HepG2 (cell line): ENCODE results near the gene TM4SF20. TPM values are rescaled to one million over a fixed set of nuclear protein-coding genes. Genes with fewer than 3 reads are reported as not detected.

ENCODE experiments used
- AKAP8 ChIP-seq: sonication (generic); formaldehyde crosslinking; IDR thresholded peaks from 2 replicates; pipeline ENCODE4 v1.5.1; 2020; ENCODE audit warnings: mild to moderate bottlenecking, missing genetic modification reagents
- CBX2 ChIP-seq, 2 experiments: fragments of 200-600 bp in 1 of 2; sonication (generic); formaldehyde crosslinking in 1 of 2; IDR thresholded peaks; 2 replicates each; pipeline versions ENCODE4 v1.7.0 to v1.8.1; 2018 to 2022; ENCODE audit warnings: low read depth in 2 of 2, low read length in 1 of 2, mild to moderate bottlenecking in 1 of 2, missing genetic modification reagents in 1 of 2
- CENPT ChIP-seq: sonication (generic); formaldehyde crosslinking; IDR thresholded peaks from 2 replicates; pipeline ENCODE4 v1.8.0; 2022; ENCODE audit warnings: low read depth, mild to moderate bottlenecking, moderate library complexity, missing genetic modification reagents
- DR1 ChIP-seq: sonication (generic); formaldehyde crosslinking; IDR thresholded peaks from 2 replicates; pipeline ENCODE4 v1.8.0; 2021; ENCODE audit warnings: mild to moderate bottlenecking, missing genetic modification reagents, inconsistent platforms
- ELF3 ChIP-seq: IDR thresholded peaks from 2 replicates; pipeline ENCODE4 v1.6.1; 2016; ENCODE audit warnings: missing genetic modification reagents, missing compliant biosample characterization
- MEIS2 ChIP-seq: sonication (generic); formaldehyde crosslinking; IDR thresholded peaks from 2 replicates; pipeline ENCODE4 v1.9.0; 2021; ENCODE audit warnings: mild to moderate bottlenecking, missing genetic modification reagents
- MYNN ChIP-seq: sonication (generic); formaldehyde crosslinking; IDR thresholded peaks from 2 replicates; pipeline ENCODE4 v1.4.0; 2020; ENCODE audit warnings: mild to moderate bottlenecking, low read depth, missing genetic modification reagents
- RFX1 ChIP-seq: fragments of 450-650 bp; IDR thresholded peaks from 2 replicates; pipeline ENCODE4 v1.6.1; 2017
- SIX1 ChIP-seq: sonication (generic); formaldehyde crosslinking; IDR thresholded peaks from 2 replicates; pipeline ENCODE4 v1.4.0; 2020; ENCODE audit warnings: missing genetic modification reagents, borderline replicate concordance
- SYNCRIP ChIP-seq: fragments of 200-400 bp; formaldehyde crosslinking; IDR thresholded peaks from 2 replicates; pipeline ENCODE4 v1.6.1; 2018; ENCODE audit warnings: mild to moderate bottlenecking, low read depth, low read length; ENCODE audit not compliant: insufficient read depth
- TBX2 ChIP-seq: sonication (generic); formaldehyde crosslinking; IDR thresholded peaks from 2 replicates; pipeline ENCODE4 v1.5.0; 2020; ENCODE audit warnings: missing genetic modification reagents, mild to moderate bottlenecking, borderline replicate concordance
- ZC3H13 ChIP-seq: sonication (generic); formaldehyde crosslinking; IDR thresholded peaks from 2 replicates; pipeline ENCODE4 v1.8.1; 2023; ENCODE audit warnings: mild to moderate bottlenecking, missing genetic modification reagents, moderate library complexity
- ZFP36L2 ChIP-seq: sonication (generic); formaldehyde crosslinking; IDR thresholded peaks from 2 replicates; pipeline ENCODE4 v1.4.0; 2020; ENCODE audit warnings: missing genetic modification reagents
- ZNF564 ChIP-seq: sonication (generic); formaldehyde crosslinking; IDR thresholded peaks from 2 replicates; pipeline ENCODE4 v1.8.1; 2023; ENCODE audit warnings: mild to moderate bottlenecking, missing genetic modification reagents
- ZNF615 ChIP-seq: sonication (generic); formaldehyde crosslinking; IDR thresholded peaks from 2 replicates; pipeline ENCODE4 v1.5.0; 2020; ENCODE audit warnings: mild to moderate bottlenecking, missing genetic modification reagents, borderline replicate concordance
- ZNF672 ChIP-seq: sonication (generic); formaldehyde crosslinking; IDR thresholded peaks from 2 replicates; pipeline ENCODE4 v1.8.1; 2022; ENCODE audit warnings: missing genetic modification reagents
- ZNF737 ChIP-seq: sonication (generic); formaldehyde crosslinking; IDR thresholded peaks from 2 replicates; pipeline ENCODE4 v1.5.0; 2020; ENCODE audit warnings: missing genetic modification reagents, mild to moderate bottlenecking, borderline replicate concordance
- ZSCAN29 ChIP-seq: sonication (generic); formaldehyde crosslinking; conservative IDR thresholded peaks from 2 replicates; pipeline ENCODE4 v1.4.0; 2020; ENCODE audit warnings: mild to moderate bottlenecking, missing genetic modification reagents
- polyA plus RNA-seq, 8 experiments: library from polyadenylated mRNA; depleted of rRNA in 3 of 8; stranded (reverse) in 7 of 8; unstranded in 1 of 8; fragments of >200 nt; fragmentation: Illumina TruSeq in 4 of 8; extraction: Trizol in 4 of 8; gene quantifications; 2 replicates each; pipeline versions ENCODE4 v1.2.1 to v1.2.3, GENCODE V29; 2011 to 2016; ENCODE audit warnings: low read depth in 4 of 8, missing spikeins in 1 of 8, mixed read lengths in 1 of 8; ENCODE audit not compliant: insufficient read depth in 1 of 8
- total RNA-seq, 5 experiments: library from RNA; depleted of rRNA; stranded (reverse); fragments of >200 nt; fragmentation: Illumina TruSeq; extraction: Trizol; gene quantifications; 2 replicates each; pipeline ENCODE4 v1.2.3, GENCODE V29; 2016; ENCODE audit warnings: low read depth in 1 of 5
- TF ChIP-seq, protein P1 (sequence below): sonication (generic); formaldehyde crosslinking; IDR thresholded peaks from 2 replicates; pipeline ENCODE4 v1.9.0; 2021; ENCODE audit warnings: missing genetic modification reagents, borderline replicate concordance
- TF ChIP-seq, protein P2 (sequence below): sonication (generic); formaldehyde crosslinking; IDR thresholded peaks from 2 replicates; pipeline ENCODE4 v1.4.0; 2020; ENCODE audit warnings: missing genetic modification reagents, mild to moderate bottlenecking, borderline replicate concordance
- TF ChIP-seq, protein P3 (sequence below): sonication (generic); formaldehyde crosslinking; IDR thresholded peaks from 2 replicates; pipeline ENCODE4 v1.4.0; 2020; ENCODE audit warnings: missing genetic modification reagents, borderline replicate concordance
- TF ChIP-seq, protein P4 (sequence below): sonication (generic); formaldehyde crosslinking; IDR thresholded peaks from 2 replicates; pipeline ENCODE4 v1.4.0; 2020; ENCODE audit warnings: mild to moderate bottlenecking, missing genetic modification reagents

The TM4SF20 gene
- total and polyA plus RNA-seq, 2 of the 13 experiments (the other 11 are each of a cell fraction or from before 2014, with no cell fraction given) = not detected

- TF ChIP-seq, protein P1, sequence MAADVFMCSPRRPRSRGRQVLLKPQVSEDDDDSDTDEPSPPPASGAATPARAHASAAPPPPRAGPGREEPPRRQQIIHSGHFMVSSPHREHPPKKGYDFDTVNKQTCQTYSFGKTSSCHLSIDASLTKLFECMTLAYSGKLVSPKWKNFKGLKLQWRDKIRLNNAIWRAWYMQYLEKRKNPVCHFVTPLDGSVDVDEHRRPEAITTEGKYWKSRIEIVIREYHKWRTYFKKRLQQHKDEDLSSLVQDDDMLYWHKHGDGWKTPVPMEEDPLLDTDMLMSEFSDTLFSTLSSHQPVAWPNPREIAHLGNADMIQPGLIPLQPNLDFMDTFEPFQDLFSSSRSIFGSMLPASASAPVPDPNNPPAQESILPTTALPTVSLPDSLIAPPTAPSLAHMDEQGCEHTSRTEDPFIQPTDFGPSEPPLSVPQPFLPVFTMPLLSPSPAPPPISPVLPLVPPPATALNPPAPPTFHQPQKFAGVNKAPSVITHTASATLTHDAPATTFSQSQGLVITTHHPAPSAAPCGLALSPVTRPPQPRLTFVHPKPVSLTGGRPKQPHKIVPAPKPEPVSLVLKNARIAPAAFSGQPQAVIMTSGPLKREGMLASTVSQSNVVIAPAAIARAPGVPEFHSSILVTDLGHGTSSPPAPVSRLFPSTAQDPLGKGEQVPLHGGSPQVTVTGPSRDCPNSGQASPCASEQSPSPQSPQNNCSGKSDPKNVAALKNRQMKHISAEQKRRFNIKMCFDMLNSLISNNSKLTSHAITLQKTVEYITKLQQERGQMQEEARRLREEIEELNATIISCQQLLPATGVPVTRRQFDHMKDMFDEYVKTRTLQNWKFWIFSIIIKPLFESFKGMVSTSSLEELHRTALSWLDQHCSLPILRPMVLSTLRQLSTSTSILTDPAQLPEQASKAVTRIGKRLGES (CRISPR knock-in tag) = no peak
- TF ChIP-seq ZSCAN29 (0 out of 2 replicates have a peak, but pooled peaks have one; percentile 32), RFX1 (no peak), ZC3H13 (CRISPR knock-in tag) (no peak), CENPT (CRISPR knock-in tag) (no peak), ZFP36L2 (no peak), SIX1 (CRISPR knock-in tag) (no peak), MYNN (CRISPR knock-in tag) (no peak), AKAP8 (CRISPR knock-in tag) (no peak), TBX2 (CRISPR knock-in tag) (no peak), SYNCRIP (no peak), DR1 (CRISPR knock-in tag) (no peak), ZNF564 (CRISPR knock-in tag) (no peak), ZNF737 (CRISPR knock-in tag) (no peak), ZNF672 (no peak), ELF3 (CRISPR knock-in tag) (no peak), CBX2 (IDR thresholded peaks at IDR 0.05; ENCODE audit: low read depth, low read length) (no peak), CBX2 (CRISPR knock-in tag; IDR thresholded peaks at IDR 0.05; ENCODE audit: low read depth) (no peak), MEIS2 (no peak), ZNF615 (CRISPR knock-in tag) (no peak)
- TF ChIP-seq, protein P2, sequence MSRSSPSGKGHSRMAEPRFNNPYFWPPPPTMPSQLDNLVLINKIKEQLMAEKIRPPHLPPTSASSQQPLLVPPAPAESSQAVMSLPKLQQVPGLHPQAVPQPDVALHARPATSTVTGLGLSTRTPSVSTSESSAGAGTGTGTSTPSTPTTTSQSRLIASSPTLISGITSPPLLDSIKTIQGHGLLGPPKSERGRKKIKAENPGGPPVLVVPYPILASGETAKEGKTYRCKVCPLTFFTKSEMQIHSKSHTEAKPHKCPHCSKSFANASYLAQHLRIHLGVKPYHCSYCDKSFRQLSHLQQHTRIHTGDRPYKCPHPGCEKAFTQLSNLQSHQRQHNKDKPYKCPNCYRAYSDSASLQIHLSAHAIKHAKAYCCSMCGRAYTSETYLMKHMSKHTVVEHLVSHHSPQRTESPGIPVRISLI (CRISPR knock-in tag) = 0 out of 2 replicates have a peak, but pooled peaks have one; percentile 23
- TF ChIP-seq, protein P3, sequence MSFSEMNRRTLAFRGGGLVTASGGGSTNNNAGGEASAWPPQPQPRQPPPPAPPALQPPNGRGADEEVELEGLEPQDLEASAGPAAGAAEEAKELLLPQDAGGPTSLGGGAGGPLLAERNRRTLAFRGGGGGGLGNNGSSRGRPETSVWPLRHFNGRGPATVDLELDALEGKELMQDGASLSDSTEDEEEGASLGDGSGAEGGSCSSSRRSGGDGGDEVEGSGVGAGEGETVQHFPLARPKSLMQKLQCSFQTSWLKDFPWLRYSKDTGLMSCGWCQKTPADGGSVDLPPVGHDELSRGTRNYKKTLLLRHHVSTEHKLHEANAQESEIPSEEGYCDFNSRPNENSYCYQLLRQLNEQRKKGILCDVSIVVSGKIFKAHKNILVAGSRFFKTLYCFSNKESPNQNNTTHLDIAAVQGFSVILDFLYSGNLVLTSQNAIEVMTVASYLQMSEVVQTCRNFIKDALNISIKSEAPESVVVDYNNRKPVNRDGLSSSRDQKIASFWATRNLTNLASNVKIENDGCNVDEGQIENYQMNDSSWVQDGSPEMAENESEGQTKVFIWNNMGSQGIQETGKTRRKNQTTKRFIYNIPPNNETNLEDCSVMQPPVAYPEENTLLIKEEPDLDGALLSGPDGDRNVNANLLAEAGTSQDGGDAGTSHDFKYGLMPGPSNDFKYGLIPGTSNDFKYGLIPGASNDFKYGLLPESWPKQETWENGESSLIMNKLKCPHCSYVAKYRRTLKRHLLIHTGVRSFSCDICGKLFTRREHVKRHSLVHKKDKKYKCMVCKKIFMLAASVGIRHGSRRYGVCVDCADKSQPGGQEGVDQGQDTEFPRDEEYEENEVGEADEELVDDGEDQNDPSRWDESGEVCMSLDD (CRISPR knock-in tag) = no peak
- TF ChIP-seq, protein P4, sequence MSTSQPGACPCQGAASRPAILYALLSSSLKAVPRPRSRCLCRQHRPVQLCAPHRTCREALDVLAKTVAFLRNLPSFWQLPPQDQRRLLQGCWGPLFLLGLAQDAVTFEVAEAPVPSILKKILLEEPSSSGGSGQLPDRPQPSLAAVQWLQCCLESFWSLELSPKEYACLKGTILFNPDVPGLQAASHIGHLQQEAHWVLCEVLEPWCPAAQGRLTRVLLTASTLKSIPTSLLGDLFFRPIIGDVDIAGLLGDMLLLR = no peak
Measured at GRCh38 chr2:227420087-227421052, 41.3 kb upstream of the TM4SF20 start (continued).
